H1 (cell line): ENCODE results near the gene TM7SF3.

ENCODE experiments used
- CBX5 ChIP-seq: fragments of 300-800, 300-1000 bp; sonication (generic); IDR thresholded peaks from 2 replicates; pipeline ENCODE4 v1.7.1; 2016; ENCODE audit warnings: antibody characterized with exemption, low read length, low read depth
- EZH2 ChIP-seq: fragments of 200-600 bp; sonication (generic); IDR thresholded peaks from 2 replicates; pipeline ENCODE4 v1.7.1; 2012; ENCODE audit warnings: low read depth, mild to moderate bottlenecking, moderate library complexity, low read length, inconsistent platforms; ENCODE audit not compliant: severe bottlenecking
- POLR2AphosphoS5 ChIP-seq: IDR thresholded peaks from 2 replicates; pipeline ENCODE4 v1.6.1; 2011; ENCODE audit warnings: low read depth, low read length
- RAD21 ChIP-seq, 2 experiments: IDR thresholded peaks in 1 of 2; conservative IDR thresholded peaks in 1 of 2; 2 replicates each; pipeline ENCODE4 v1.6.1; 2011; ENCODE audit warnings: low read depth in 2 of 2, low read length in 2 of 2, improper control_type of control experiment in 1 of 2, inconsistent platforms in 1 of 2, mild to moderate bottlenecking in 1 of 2, moderate library complexity in 1 of 2
- SP1 ChIP-seq: IDR thresholded peaks from 2 replicates; pipeline ENCODE4 v1.6.1; 2011; ENCODE audit warnings: low read depth, low read length
- TF ChIP-seq, protein P1 (sequence below): IDR thresholded peaks from 2 replicates; pipeline ENCODE4 v1.6.1; 2011; ENCODE audit warnings: low read length, improper control_type of control experiment
- TF ChIP-seq, protein P2 (sequence below), 3 experiments: IDR thresholded peaks; 1 replicate in 2 of 3; 2 replicates in 1 of 3; pipeline versions ENCODE4 v1.5.1 to v1.6.1; 2011; ENCODE audit warnings: low read length in 3 of 3, mild to moderate bottlenecking in 3 of 3, inconsistent platforms in 2 of 3, low read depth in 1 of 3, moderate library complexity in 1 of 3; ENCODE audit not compliant: insufficient read depth in 1 of 3; ENCODE audit errors: control extremely low read depth in 1 of 3

DNA sequence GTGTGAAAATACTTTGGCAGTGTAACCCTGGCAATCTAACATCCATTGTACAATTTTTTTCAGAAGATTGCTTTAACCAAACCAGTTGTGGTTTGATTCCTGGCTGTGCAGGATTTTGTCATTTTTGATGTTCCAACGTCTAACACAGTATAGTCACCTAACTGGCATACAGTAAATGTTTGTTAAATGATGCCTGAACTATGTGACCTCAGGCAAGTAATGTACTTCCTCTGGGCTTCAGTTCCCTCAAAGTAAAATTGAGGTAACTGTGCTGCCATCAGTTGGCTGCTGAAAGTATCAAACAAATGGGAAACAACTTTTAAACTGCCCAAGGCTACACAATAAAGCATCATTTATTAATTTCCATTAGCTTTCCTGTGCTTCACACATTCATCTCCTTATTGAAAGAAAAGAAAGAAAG, 4.3 kb downstream of the TM7SF3 start:
- TF ChIP-seq, protein P1, sequence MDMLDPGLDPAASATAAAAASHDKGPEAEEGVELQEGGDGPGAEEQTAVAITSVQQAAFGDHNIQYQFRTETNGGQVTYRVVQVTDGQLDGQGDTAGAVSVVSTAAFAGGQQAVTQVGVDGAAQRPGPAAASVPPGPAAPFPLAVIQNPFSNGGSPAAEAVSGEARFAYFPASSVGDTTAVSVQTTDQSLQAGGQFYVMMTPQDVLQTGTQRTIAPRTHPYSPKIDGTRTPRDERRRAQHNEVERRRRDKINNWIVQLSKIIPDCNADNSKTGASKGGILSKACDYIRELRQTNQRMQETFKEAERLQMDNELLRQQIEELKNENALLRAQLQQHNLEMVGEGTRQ: no peak
- TF ChIP-seq, protein P2, sequence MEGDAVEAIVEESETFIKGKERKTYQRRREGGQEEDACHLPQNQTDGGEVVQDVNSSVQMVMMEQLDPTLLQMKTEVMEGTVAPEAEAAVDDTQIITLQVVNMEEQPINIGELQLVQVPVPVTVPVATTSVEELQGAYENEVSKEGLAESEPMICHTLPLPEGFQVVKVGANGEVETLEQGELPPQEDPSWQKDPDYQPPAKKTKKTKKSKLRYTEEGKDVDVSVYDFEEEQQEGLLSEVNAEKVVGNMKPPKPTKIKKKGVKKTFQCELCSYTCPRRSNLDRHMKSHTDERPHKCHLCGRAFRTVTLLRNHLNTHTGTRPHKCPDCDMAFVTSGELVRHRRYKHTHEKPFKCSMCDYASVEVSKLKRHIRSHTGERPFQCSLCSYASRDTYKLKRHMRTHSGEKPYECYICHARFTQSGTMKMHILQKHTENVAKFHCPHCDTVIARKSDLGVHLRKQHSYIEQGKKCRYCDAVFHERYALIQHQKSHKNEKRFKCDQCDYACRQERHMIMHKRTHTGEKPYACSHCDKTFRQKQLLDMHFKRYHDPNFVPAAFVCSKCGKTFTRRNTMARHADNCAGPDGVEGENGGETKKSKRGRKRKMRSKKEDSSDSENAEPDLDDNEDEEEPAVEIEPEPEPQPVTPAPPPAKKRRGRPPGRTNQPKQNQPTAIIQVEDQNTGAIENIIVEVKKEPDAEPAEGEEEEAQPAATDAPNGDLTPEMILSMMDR (IDR thresholded peaks at IDR 0.05; ENCODE audit: control extremely low read depth in 1 of 3, insufficient read depth in 1 of 3, low read depth in 1 of 3, low read length in 3 of 3): no peak
- TF ChIP-seq POLR2AphosphoS5: no peak
- TF ChIP-seq RAD21 (IDR thresholded peaks at IDR 0.05 in 1 of 2, conservative IDR thresholded peaks at IDR 0.05 in 1 of 2; ENCODE audit: low read depth in 2 of 2, low read length in 2 of 2): no peak
- TF ChIP-seq EZH2: no peak
- TF ChIP-seq CBX5: no peak
- no peak for TF ChIP-seq SP1
